Gastrocnemius medialis (tissue), 4 donors: Measurements from ENCODE around the gene NTM.

ENCODE experiments used
- CTCF ChIP-seq, 5 experiments: fragments of 450-650 bp in 3 of 5; fragments of 200-600 bp in 2 of 5; sonication (generic) in 2 of 5; IDR thresholded peaks in 4 of 5; conservative IDR thresholded peaks in 1 of 5; 1 replicate in 4 of 5; 2 replicates in 1 of 5; pipeline ENCODE4 v1.5.1; 2016 to 2019; ENCODE audit warnings: antibody characterized with exemption in 5 of 5, mild to moderate bottlenecking in 3 of 5, moderate library complexity in 3 of 5
- POLR2A ChIP-seq, 2 donors: fragments of 450-650 bp; IDR thresholded peaks; one replicate each; pipeline ENCODE4 v1.6.1; 2017; ENCODE audit warnings: antibody characterized with exemption in 2 of 2, mild to moderate bottlenecking in 2 of 2, moderate library complexity in 2 of 2

DNA sequence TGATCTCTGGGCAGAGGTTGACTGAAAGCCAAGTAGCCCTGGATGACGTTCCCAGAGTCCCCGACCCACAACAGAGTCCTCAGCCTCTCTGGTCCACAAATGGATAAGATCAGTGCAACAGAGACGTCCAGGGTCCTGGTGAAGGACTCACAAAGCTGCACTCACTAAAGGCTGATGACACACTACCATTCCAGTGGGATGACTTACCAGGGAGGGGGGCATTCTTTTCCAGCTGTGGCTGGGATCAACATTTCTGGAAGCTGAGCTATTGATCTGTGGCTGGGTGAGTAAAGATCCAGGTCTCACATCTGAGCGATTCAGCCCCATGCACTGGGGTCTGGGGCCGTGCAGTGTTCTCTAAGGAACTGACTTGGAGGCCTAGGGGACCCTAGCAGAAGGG is 296.2 kb downstream of the NTM start:
- TF ChIP-seq CTCF (IDR thresholded peaks at IDR 0.05 in 4 of 5, conservative IDR thresholded peaks at IDR 0.05 in 1 of 5): no peak
- TF ChIP-seq POLR2A (IDR thresholded peaks at IDR 0.05): no peak
